HCT116 (cell line): ENCODE measurements around the gene PSTPIP1. TPM values are rescaled to one million over a fixed set of nuclear protein-coding genes. Genes with fewer than 3 reads are reported as not detected.

Experiments
- ATAC-seq: fragments of 200-7000 bp; cut with Tn5 transposase; 2 replicates; pipeline ENCODE4 v1.9.1; 2020; ENCODE audit warnings: mild to moderate bottlenecking, moderate library complexity
- BruUV-seq: library from RNA; stranded (reverse); fragments of 400-500 nt; replicated peaks from 2 replicates; lab custom pipeline; 2021; lab: Mats Ljungman, UMichigan
- CTCF ChIA-PET: fragments of 300-600 bp; sonication (Branson Sonifier 250); formaldehyde crosslinking; loops from one replicate; lab custom pipeline; 2021; ENCODE audit warnings: antibody characterized with exemption; lab: Charles Lee
- POLR2A ChIA-PET: fragments of 300-600, 350-600 bp; sonication (Branson Sonifier 250); formaldehyde crosslinking; loops from one replicate; lab custom pipeline; 2021; ENCODE audit warnings: antibody characterized with exemption; lab: Charles Lee
- RAD21 ChIA-PET, 2 experiments: fragments of 300-600 bp; sonication (Branson Sonifier 250); formaldehyde crosslinking; loops; one replicate each; lab custom pipeline; 2023; ENCODE audit warnings: low total read pairs in 2 of 2; ENCODE audit not compliant: uncharacterized antibody in 2 of 2, unreplicated experiment in 2 of 2, low non-redundant PET in 1 of 2; lab: Charles Lee
- DNase-seq: peaks from one replicate; pipeline ENCODE4 v3.0.0-alpha.2; 2010; ENCODE audit warnings: low read depth, low spot score
- H2AFZ ChIP-seq: fragments of 200-600 bp; shearing (Covaris generic), sonication (generic); 2 replicates; pipeline ENCODE4 v1.6.1; 2017; ENCODE audit warnings: low read depth, mixed run types, mixed read lengths, antibody characterized with exemption, low read length; ENCODE audit not compliant: poor library complexity, severe bottlenecking
- H3K27ac ChIP-seq: 2 replicates; pipeline ENCODE4 v1.5.1; 2012; ENCODE audit warnings: low read depth, low read length
- H3K27me3 ChIP-seq: fragments of 200-600 bp; sonication (generic); 2 replicates; pipeline ENCODE4 v1.6.1; 2016; ENCODE audit warnings: mixed run types, low read length, mixed read lengths; ENCODE audit not compliant: insufficient read depth
- H3K36me3 ChIP-seq, 2 experiments: fragments of 200-500 bp in 1 of 2; fragments of 200-600 bp in 1 of 2; sonication (Bioruptor generic) in 1 of 2; sonication (generic) in 1 of 2; 2 replicates each; pipeline versions ENCODE4 v1.5.1 to v1.6.1; 2014 to 2016; ENCODE audit warnings: low read length in 2 of 2, inconsistent platforms in 1 of 2, mixed read lengths in 1 of 2, mixed run types in 1 of 2; ENCODE audit not compliant: insufficient read depth in 2 of 2, control insufficient read depth in 1 of 2
- H3K4me1 ChIP-seq, 2 experiments: fragments of 200-600 bp in 1 of 2; sonication (generic) in 1 of 2; 2 replicates each; pipeline versions ENCODE4 v1.5.1 to v1.6.1; 2012 to 2017; ENCODE audit warnings: low read length in 2 of 2, inconsistent platforms in 1 of 2, mild to moderate bottlenecking in 1 of 2, mixed read lengths in 1 of 2, mixed run types in 1 of 2, moderate library complexity in 1 of 2; ENCODE audit not compliant: insufficient read depth in 2 of 2, control insufficient read depth in 1 of 2
- H3K4me2 ChIP-seq: fragments of 200-600 bp; sonication (generic); 2 replicates; pipeline ENCODE4 v1.6.1; 2017; ENCODE audit warnings: mixed run types, low read length, mixed read lengths
- H3K4me3 ChIP-seq, 2 experiments: fragments of 200-600 bp in 1 of 2; sonication (generic) in 1 of 2; replicated peaks in 1 of 2; 2 replicates each; pipeline ENCODE4 v1.5.1; 2011 to 2016; ENCODE audit warnings: low read length in 2 of 2, control low read depth in 1 of 2, low read depth in 1 of 2, mild to moderate bottlenecking in 1 of 2, mixed read lengths in 1 of 2, mixed run types in 1 of 2
- H3K79me2 ChIP-seq: fragments of 200-600 bp; sonication (generic); 2 replicates; pipeline ENCODE4 v1.6.1; 2017; ENCODE audit warnings: mild to moderate bottlenecking, mixed run types, low read length, moderate library complexity, mixed read lengths; ENCODE audit not compliant: insufficient read depth
- H3K9ac ChIP-seq: fragments of 200-600 bp; sonication (generic); 2 replicates; pipeline ENCODE4 v1.6.1; 2016; ENCODE audit warnings: low read length, mixed read lengths
- H3K9me2 ChIP-seq: fragments of 200-600 bp; sonication (generic), shearing (Covaris generic); 2 replicates; pipeline ENCODE4 v1.6.1; 2017; ENCODE audit warnings: mixed run types, mild to moderate bottlenecking, moderate library complexity; ENCODE audit not compliant: insufficient read depth
- H3K9me3 ChIP-seq, 2 experiments: fragments of 200-500 bp in 1 of 2; fragments of 200-600 bp in 1 of 2; sonication (Bioruptor generic) in 1 of 2; sonication (generic) in 1 of 2; 2 replicates each; pipeline ENCODE4 v1.6.1; 2014 to 2017; ENCODE audit warnings: low read length in 2 of 2, mixed read lengths in 2 of 2, inconsistent platforms in 1 of 2, low read depth in 1 of 2, mild to moderate bottlenecking in 1 of 2, mixed run types in 1 of 2, moderate library complexity in 1 of 2; ENCODE audit not compliant: control insufficient read depth in 1 of 2, insufficient read depth in 1 of 2
- H4K20me1 ChIP-seq: fragments of 200-600 bp; sonication (generic), shearing (Covaris generic); 2 replicates; pipeline ENCODE4 v1.6.1; 2017; ENCODE audit warnings: mixed run types, mild to moderate bottlenecking, moderate library complexity; ENCODE audit not compliant: insufficient read depth
- ATF3 ChIP-seq: IDR thresholded peaks from 2 replicates; pipeline ENCODE4 v1.6.1; 2012
- CEBPB ChIP-seq: IDR thresholded peaks from 2 replicates; pipeline ENCODE4 v1.6.1; 2012; ENCODE audit warnings: low read depth
- EGR1 ChIP-seq: IDR thresholded peaks from 2 replicates; pipeline ENCODE4 v1.6.1; 2012; ENCODE audit warnings: low read depth
- ELF1 ChIP-seq: IDR thresholded peaks from 2 replicates; pipeline ENCODE4 v1.6.1; 2012; ENCODE audit warnings: low read depth, borderline replicate concordance
- FOSL1 ChIP-seq: IDR thresholded peaks from 2 replicates; pipeline ENCODE4 v1.6.1; 2012; ENCODE audit warnings: low read depth
- JUND ChIP-seq: IDR thresholded peaks from 2 replicates; pipeline ENCODE4 v1.6.1; 2012
- MAX ChIP-seq: IDR thresholded peaks from 2 replicates; pipeline ENCODE4 v1.6.1; 2012
- POLR2AphosphoS5 ChIP-seq: IDR thresholded peaks from 2 replicates; pipeline ENCODE4 v1.6.1; 2011; ENCODE audit warnings: mild to moderate bottlenecking, low read depth, low read length, moderate library complexity
- REST ChIP-seq: IDR thresholded peaks from 2 replicates; pipeline ENCODE4 v1.6.1; 2012; ENCODE audit warnings: low read depth
- SIN3A ChIP-seq: IDR thresholded peaks from 2 replicates; pipeline ENCODE4 v1.6.1; 2012; ENCODE audit warnings: low read depth
- SP1 ChIP-seq: IDR thresholded peaks from 2 replicates; pipeline ENCODE4 v1.6.1; 2012; ENCODE audit warnings: low read depth
- SRF ChIP-seq: IDR thresholded peaks from 2 replicates; pipeline ENCODE4 v1.6.1; 2012; ENCODE audit warnings: low read depth
- TCF7L2 ChIP-seq: IDR thresholded peaks from 2 replicates; pipeline ENCODE4 v1.7.0; 2011; ENCODE audit warnings: borderline replicate concordance, inconsistent platforms; ENCODE audit not compliant: insufficient read depth, insufficient read length; ENCODE audit errors: extremely low read depth
- YY1 ChIP-seq: IDR thresholded peaks from 2 replicates; pipeline ENCODE4 v1.6.1; 2011; ENCODE audit warnings: low read length, low read depth, moderate library complexity, mild to moderate bottlenecking; ENCODE audit not compliant: insufficient replicate concordance; ENCODE audit errors: extremely low read depth
- ZFX ChIP-seq: fragments of 450-650 bp; IDR thresholded peaks from 2 replicates; pipeline ENCODE4 v1.6.1; 2017
- intact Hi-C: fragments of 100-400 bp; cut with micrococcal nuclease; formaldehyde crosslinking; loops from 2 replicates; pipeline ENCODE4 v1.10.0; 2022
- total RNA-seq: library from RNA; stranded (reverse); gene quantifications from one replicate; pipeline ENCODE4 v1.2.1, GENCODE V29; 2021; ENCODE audit not compliant: unreplicated experiment

The PSTPIP1 gene
- total RNA-seq, 1 experiment from 2014 or later, result 0.79 TPM

GRCh38 chr15:77025083-77025901, 30.4 kb downstream of the PSTPIP1 start:
- H3K79me2 ChIP-seq, result no peaks in the 10 kb centered on the region
- POLR2A ChIA-PET, result no interaction called here
- CTCF ChIA-PET, result interaction anchor here (1.4 to 3.7 kb wide), 5 partner anchors 9 to 518 kb away, joined by 3 to 21 read pairs (median 8); no protein-coding TSS in a partner anchor
- H3K27me3 ChIP-seq, result no peaks in the 10 kb centered on the region
- H3K4me2 ChIP-seq, result no peak overlapping the region
- no peak for TF ChIP-seq JUND
- peaks cover 0 to 4% of the 10 kb centered on the region in 2 experiments; a peak in 1 of 4 replicates for H3K4me1 ChIP-seq
- H3K9me2 ChIP-seq, result no peaks in the 10 kb centered on the region
- no TSS peak for BruUV-seq
- no peaks in the 10 kb centered on the region for H4K20me1 ChIP-seq
- H3K27ac ChIP-seq, result no peak overlapping the region
- DNase-seq (no peak), ATAC-seq (no peak)
- RAD21 ChIA-PET, result interaction anchor here in 1 of 2 experiments (0.7 kb wide), 1 partner anchor 9 kb away, joined by 5 read pairs; no protein-coding TSS in a partner anchor
- no peaks in the 10 kb centered on the region for H3K9me3 ChIP-seq
- H3K9ac ChIP-seq, result no peak overlapping the region
- H2AFZ ChIP-seq, result no peak overlapping the region
- no peak overlapping the region for H3K4me3 ChIP-seq
- intact Hi-C loops, result loop anchor here (2.0 kb wide), 2 partner anchors 472 to 518 kb away; no protein-coding TSS in a partner anchor
- H3K36me3 ChIP-seq, result no peaks in the 10 kb centered on the region

GRCh38 chr15:77025941-77026411, 31.1 kb downstream of the PSTPIP1 start:
- Histone ChIP-seq H2AFZ (no peak overlapping the region), H3K36me3 (no peaks in the 10 kb centered on the region), H3K9me3 (no peaks in the 10 kb centered on the region), H3K27ac (no peak overlapping the region), H3K9ac (no peak overlapping the region), H3K27me3 (no peaks in the 10 kb centered on the region), H3K9me2 (no peaks in the 10 kb centered on the region), H3K4me2 (no peak overlapping the region), H3K4me1 (peaks cover 0 to 4% of the 10 kb centered on the region in 2 experiments; a peak in 1 of 4 replicates), H4K20me1 (no peaks in the 10 kb centered on the region), H3K79me2 (no peaks in the 10 kb centered on the region), H3K4me3 (no peak overlapping the region)
- ChIA-PET POLR2A (no interaction called here), RAD21 (no interaction called here), CTCF (interaction anchor here (0.8 to 3.7 kb wide), 4 partner anchors 9 to 517 kb away, joined by 3 to 21 read pairs (median 7); no protein-coding TSS in a partner anchor)
- no TSS peak for BruUV-seq
- no peak for ATAC-seq
- no peak for DNase-seq
- intact Hi-C loops, result loop anchor here (2.0 kb wide), 2 partner anchors 471 to 517 kb away; no protein-coding TSS in a partner anchor
- TF ChIP-seq MAX (no peak), SIN3A (no peak), YY1 (no peak), ATF3 (no peak), SP1 (no peak), POLR2AphosphoS5 (no peak), SRF (no peak), TCF7L2 (no peak), EGR1 (no peak), FOSL1 (no peak), CEBPB (no peak), JUND (no peak), ELF1 (no peak), ZFX (no peak), REST (no peak)
